Left ventricle myocardium inferior (tissue), 1 donor: ENCODE data around the gene COG7. TPM values are rescaled to one million over a fixed set of nuclear protein-coding genes. Genes with fewer than 3 reads are reported as not detected.

Experiments used
- DNase-seq: peaks from one replicate; pipeline ENCODE4 v3.0.0-alpha.2; 2020
- H3K27ac ChIP-seq: fragments of 200-600 bp; replicated peaks from 2 replicates; pipeline ENCODE4 v1.8.0; 2021
- H3K27me3 ChIP-seq: fragments of 200-600 bp; 2 replicates; pipeline ENCODE4 v1.8.0; 2021; ENCODE audit warnings: low read depth
- H3K36me3 ChIP-seq: fragments of 200-600 bp; 2 replicates; pipeline ENCODE4 v1.8.0; 2021
- H3K4me1 ChIP-seq: fragments of 200-600 bp; 2 replicates; pipeline ENCODE4 v1.8.0; 2021
- H3K4me3 ChIP-seq: fragments of 200-600 bp; 2 replicates; pipeline ENCODE4 v1.8.0; 2021; ENCODE audit warnings: mild to moderate bottlenecking, moderate library complexity
- H3K9me3 ChIP-seq: fragments of 200-600 bp; replicated peaks from 2 replicates; pipeline ENCODE4 v1.8.0; 2021
- intact Hi-C: fragments of 100-400 bp; cut with micrococcal nuclease; formaldehyde crosslinking; loops from one replicate; pipeline ENCODE4 v1.11.0; 2022
- total RNA-seq: library from RNA; stranded (reverse); fragmentation: NEBNext Ultra II Directional; extraction: Animal tissue kit (Norgen Biotek cat#: 25700); gene quantifications from one replicate; pipeline ENCODE4 v1.2.1, GENCODE V29; 2021
- TF ChIP-seq, protein P1 (sequence below): fragments of 200-600 bp; IDR thresholded peaks from 2 replicates; pipeline ENCODE4 v1.8.0; 2021; ENCODE audit warnings: antibody characterized with exemption, mild to moderate bottlenecking, borderline replicate concordance
- donor health status: DM: no; HTN: yes; CAD: no; lungs with severe emphysema.

COG7 gene
- total RNA-seq, 1 donor from 2014 or later = 11.7 TPM

- TF ChIP-seq, protein P1, sequence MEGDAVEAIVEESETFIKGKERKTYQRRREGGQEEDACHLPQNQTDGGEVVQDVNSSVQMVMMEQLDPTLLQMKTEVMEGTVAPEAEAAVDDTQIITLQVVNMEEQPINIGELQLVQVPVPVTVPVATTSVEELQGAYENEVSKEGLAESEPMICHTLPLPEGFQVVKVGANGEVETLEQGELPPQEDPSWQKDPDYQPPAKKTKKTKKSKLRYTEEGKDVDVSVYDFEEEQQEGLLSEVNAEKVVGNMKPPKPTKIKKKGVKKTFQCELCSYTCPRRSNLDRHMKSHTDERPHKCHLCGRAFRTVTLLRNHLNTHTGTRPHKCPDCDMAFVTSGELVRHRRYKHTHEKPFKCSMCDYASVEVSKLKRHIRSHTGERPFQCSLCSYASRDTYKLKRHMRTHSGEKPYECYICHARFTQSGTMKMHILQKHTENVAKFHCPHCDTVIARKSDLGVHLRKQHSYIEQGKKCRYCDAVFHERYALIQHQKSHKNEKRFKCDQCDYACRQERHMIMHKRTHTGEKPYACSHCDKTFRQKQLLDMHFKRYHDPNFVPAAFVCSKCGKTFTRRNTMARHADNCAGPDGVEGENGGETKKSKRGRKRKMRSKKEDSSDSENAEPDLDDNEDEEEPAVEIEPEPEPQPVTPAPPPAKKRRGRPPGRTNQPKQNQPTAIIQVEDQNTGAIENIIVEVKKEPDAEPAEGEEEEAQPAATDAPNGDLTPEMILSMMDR = no peak
- no peak overlapping the region for H3K4me3 ChIP-seq
- no peaks in the 10 kb centered on the region for H3K27me3 ChIP-seq
- H3K9me3 ChIP-seq = no peaks in the 10 kb centered on the region
- intact Hi-C loops = no loop called here
- no peak for DNase-seq
- H3K36me3 ChIP-seq = peaks cover 63% of the 10 kb centered on the region
- H3K4me1 ChIP-seq = no peaks in the 10 kb centered on the region
- H3K27ac ChIP-seq = no peak overlapping the region
Measured at GRCh38 chr16:23432176-23433128, 20.5 kb downstream of the COG7 start.

DNA sequence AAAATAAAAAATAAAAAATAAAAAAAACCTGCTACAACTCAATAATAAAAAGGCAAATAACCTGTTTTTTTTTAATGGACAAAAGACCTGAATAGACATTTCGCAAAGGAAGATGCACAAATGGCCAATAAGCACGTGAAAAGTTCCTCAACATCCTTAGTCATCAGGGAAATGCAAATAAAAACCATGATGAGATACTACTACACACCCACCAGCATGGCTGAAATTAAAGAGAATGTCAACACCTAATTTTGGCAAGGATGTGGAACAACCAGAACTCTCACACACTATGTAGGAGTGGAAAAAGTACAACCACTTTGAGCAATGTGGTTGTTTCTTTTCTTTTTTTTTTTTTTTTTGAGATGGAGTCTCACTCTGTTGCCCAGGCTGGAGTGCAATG, 24.6 kb downstream of the COG7 start:
- H3K4me1 ChIP-seq = peaks cover 12% of the 10 kb centered on the region
- intact Hi-C loops = no loop called here
- H3K36me3 ChIP-seq = peaks cover 69% of the 10 kb centered on the region
- TF ChIP-seq, protein P1 = no peak
- H3K27me3 ChIP-seq = no peaks in the 10 kb centered on the region
- no peak overlapping the region for H3K4me3 ChIP-seq
- no peaks in the 10 kb centered on the region for H3K9me3 ChIP-seq
- no peak for DNase-seq
- H3K27ac ChIP-seq = no peak overlapping the region

GRCh38 chr16:23424292-23424958, 28.6 kb downstream of the COG7 start:
- Histone ChIP-seq H3K4me1 (peaks cover 16% of the 10 kb centered on the region), H3K4me3 (no peak overlapping the region), H3K27me3 (no peaks in the 10 kb centered on the region), H3K9me3 (no peaks in the 10 kb centered on the region), H3K27ac (peak overlapping the region; percentile 85), H3K36me3 (peaks cover 35% of the 10 kb centered on the region)
- DNase-seq = no peak
- intact Hi-C loops = no loop called here
- TF ChIP-seq, protein P1 = no peak

- peak; percentile 49 for DNase-seq
- Histone ChIP-seq H3K9me3 (no peaks in the 10 kb centered on the region), H3K27me3 (no peaks in the 10 kb centered on the region), H3K4me1 (peaks cover 16% of the 10 kb centered on the region), H3K27ac (peak overlapping the region; percentile 85), H3K36me3 (peaks cover 34% of the 10 kb centered on the region), H3K4me3 (no peak overlapping the region)
- intact Hi-C loops = no loop called here
- TF ChIP-seq, protein P1 = no peak
Measured at GRCh38 chr16:23423496-23424049, 29.4 kb downstream of the COG7 start.

DNA sequence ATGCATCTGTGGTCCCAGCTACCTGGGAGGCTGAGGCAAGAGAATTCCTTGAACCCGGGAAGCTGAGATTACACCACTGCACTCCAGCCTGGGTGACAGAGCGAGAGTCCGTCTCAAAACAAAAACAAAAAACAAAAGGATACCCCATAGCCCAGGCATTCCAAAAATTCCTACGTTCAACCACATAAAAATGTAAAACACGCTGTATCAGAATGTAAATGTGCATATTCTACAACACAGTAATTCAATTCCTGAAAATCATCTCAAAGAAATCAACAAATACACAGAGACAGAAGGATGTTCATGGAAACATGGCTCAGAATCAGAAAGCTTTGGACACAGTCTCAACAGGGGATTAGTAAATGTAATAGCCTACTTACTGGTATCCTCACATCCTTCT, 33.0 kb downstream of the COG7 start:
- no peak overlapping the region for H3K27ac ChIP-seq
- peaks cover 55% of the 10 kb centered on the region for H3K36me3 ChIP-seq
- no peak overlapping the region for H3K4me3 ChIP-seq
- no peak for DNase-seq
- peaks cover 16% of the 10 kb centered on the region for H3K4me1 ChIP-seq
- H3K27me3 ChIP-seq = no peaks in the 10 kb centered on the region
- H3K9me3 ChIP-seq = no peaks in the 10 kb centered on the region
- intact Hi-C loops = no loop called here
- TF ChIP-seq, protein P1 = no peak
